Measurements from ENCODE around the gene UMODL1. TPM values are rescaled to one million over a fixed set of nuclear protein-coding genes. Genes with fewer than 3 reads are reported as not detected.

The UMODL1 gene
- total and polyA plus RNA-seq, 3 donors from 2014 or later = 1.7 to 7.8 (median 6.8) TPM

GRCh38 chr21:42096566-42096965 lies 25.4 kb downstream of the UMODL1 start:
- intact Hi-C loops (cut with DNase I; ENCODE audit: low total_unique reads) = no loop called here
- no peaks in the 10 kb centered on the region for H3K36me3 ChIP-seq (ENCODE audit: low read depth, missing control alignments)
- no peak overlapping the region for H3K4me3 ChIP-seq
- H3K27me3 ChIP-seq = no peaks in the 10 kb centered on the region
- no peaks in the 10 kb centered on the region for H3K4me1 ChIP-seq
- TF ChIP-seq POLR2A (IDR thresholded peaks at IDR 0.05) = no peak
- no peak for TF ChIP-seq CTCF (IDR thresholded peaks at IDR 0.05)
- H3K27ac ChIP-seq = no peak overlapping the region
- 60% methylated on average over 10 of the region's 10 CpGs for whole genome bisulfite sequencing, 2 donors
- no peaks in the 10 kb centered on the region for H3K9me3 ChIP-seq
- no peak for DNase-seq

- Histone ChIP-seq H3K27me3 (no peaks in the 10 kb centered on the region), H3K9me3 (no peaks in the 10 kb centered on the region), H3K4me1 (no peaks in the 10 kb centered on the region), H3K27ac (no peak overlapping the region), H3K4me3 (no peak overlapping the region), H3K36me3 (ENCODE audit: low read depth, missing control alignments) (no peaks in the 10 kb centered on the region)
- TF ChIP-seq CTCF (IDR thresholded peaks at IDR 0.05) (no peak), POLR2A (IDR thresholded peaks at IDR 0.05) (no peak)
- WGBS, 2 donors = 77 to 95% methylated on average over 3 of the region's 3 CpGs
- intact Hi-C loops (cut with DNase I; ENCODE audit: low total_unique reads) = no loop called here
- no peak for DNase-seq
Measured at GRCh38 chr21:42097274-42097673, 26.2 kb downstream of the UMODL1 start.

- no peak for DNase-seq
- WGBS, 2 donors = 67 to 75% methylated on average over 7 to 8 of the region's 8 CpGs
- Histone ChIP-seq H3K27me3 (no peaks in the 10 kb centered on the region), H3K4me3 (no peak overlapping the region), H3K36me3 (ENCODE audit: low read depth, missing control alignments) (no peaks in the 10 kb centered on the region), H3K9me3 (no peaks in the 10 kb centered on the region), H3K27ac (no peak overlapping the region), H3K4me1 (no peaks in the 10 kb centered on the region)
- TF ChIP-seq POLR2A (IDR thresholded peaks at IDR 0.05) (no peak), CTCF (IDR thresholded peaks at IDR 0.05) (no peak)
- intact Hi-C loops (cut with DNase I; ENCODE audit: low total_unique reads) = no loop called here
Measured at GRCh38 chr21:42097860-42098454, 26.8 kb downstream of the UMODL1 start.

GRCh38 chr21:42098957-42099505 lies 27.9 kb downstream of the UMODL1 start:
- DNase-seq = no peak
- WGBS, 2 donors = 91 to 95% methylated on average over 16 to 21 of the region's 21 CpGs
- no peak for TF ChIP-seq POLR2A (IDR thresholded peaks at IDR 0.05)
- no peak for TF ChIP-seq CTCF (IDR thresholded peaks at IDR 0.05)
- H3K4me3 ChIP-seq = no peak overlapping the region
- no peaks in the 10 kb centered on the region for H3K4me1 ChIP-seq
- no peaks in the 10 kb centered on the region for H3K9me3 ChIP-seq
- H3K27me3 ChIP-seq = no peaks in the 10 kb centered on the region
- H3K27ac ChIP-seq = no peak overlapping the region
- intact Hi-C loops (cut with DNase I; ENCODE audit: low total_unique reads) = no loop called here
- no peaks in the 10 kb centered on the region for H3K36me3 ChIP-seq (ENCODE audit: low read depth, missing control alignments)

DNA sequence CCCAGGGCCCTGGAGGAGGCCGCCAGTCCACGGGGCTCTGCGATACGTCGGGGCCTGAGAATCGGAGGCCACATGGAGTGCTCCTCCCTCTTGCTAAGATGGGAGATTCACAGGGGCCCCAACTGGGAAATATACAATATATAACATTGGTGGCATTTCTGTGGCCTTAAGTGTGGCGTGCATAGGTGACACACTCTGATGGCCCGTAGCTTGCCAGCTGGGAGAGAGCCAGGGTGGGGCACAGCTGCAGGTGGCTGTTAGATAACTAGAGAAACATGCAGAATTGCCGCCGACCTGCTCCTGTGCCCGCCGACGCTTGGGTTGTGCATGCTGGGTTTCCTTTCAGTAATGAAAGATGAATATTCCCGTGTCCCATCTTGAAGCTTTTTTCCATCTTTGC lies 30.1 kb downstream of the UMODL1 start:
- no peak overlapping the region for H3K4me3 ChIP-seq
- no peak for DNase-seq
- H3K9me3 ChIP-seq = no peaks in the 10 kb centered on the region
- no peaks in the 10 kb centered on the region for H3K4me1 ChIP-seq
- H3K27me3 ChIP-seq = no peaks in the 10 kb centered on the region
- H3K36me3 ChIP-seq (ENCODE audit: low read depth, missing control alignments) = no peaks in the 10 kb centered on the region
- H3K27ac ChIP-seq = no peak overlapping the region
- intact Hi-C loops (cut with DNase I; ENCODE audit: low total_unique reads) = no loop called here
- WGBS, 2 donors = 91 to 93% methylated on average over 12 to 14 of the region's 14 CpGs
- TF ChIP-seq CTCF (IDR thresholded peaks at IDR 0.05) (no peak), POLR2A (IDR thresholded peaks at IDR 0.05) (no peak)

Data from testis (tissue), 3 donors.